ENCODE measurements around the gene DEPP1. TPM values are rescaled to one million over a fixed set of nuclear protein-coding genes. Genes with fewer than 3 reads are reported as not detected.

DEPP1 gene
- polyA plus RNA-seq, 1 donor = 13.4 TPM

DNA sequence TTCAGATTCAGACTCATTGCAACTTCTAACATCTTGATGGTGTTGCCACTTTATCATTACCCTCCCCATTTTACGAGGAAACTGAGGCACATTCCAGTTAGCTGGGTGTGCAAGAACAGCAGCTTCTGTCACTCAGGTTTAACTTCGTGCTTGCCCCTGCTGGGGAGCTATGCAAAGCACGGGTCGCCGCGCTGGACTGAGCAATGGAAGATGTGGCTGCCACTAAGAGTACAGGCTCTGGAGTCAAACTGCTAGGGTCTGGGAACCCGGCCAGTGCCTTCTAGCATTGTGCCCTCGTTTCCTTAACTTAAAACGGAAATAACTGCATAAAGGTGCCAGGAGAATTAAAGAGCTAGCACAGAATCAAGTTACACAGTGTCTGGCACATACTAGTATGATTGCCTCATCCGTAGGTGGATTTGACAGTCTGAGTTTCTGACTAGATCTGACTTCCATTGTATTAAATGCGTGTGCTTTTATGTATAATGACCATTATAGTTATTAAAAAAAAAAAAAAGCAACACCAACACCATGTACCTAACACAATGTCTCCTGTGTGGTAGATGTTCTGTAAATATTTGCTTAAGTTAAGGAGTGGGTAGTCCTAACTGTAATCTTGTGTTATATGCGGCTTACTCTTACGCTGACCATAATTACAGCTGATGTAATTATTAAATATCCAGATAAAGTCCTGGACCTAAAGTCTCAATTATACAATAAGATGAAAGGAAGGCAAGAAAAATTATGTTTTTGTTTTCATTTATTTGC lies 23.0 kb upstream of the DEPP1 start:
- peaks cover 6% of the 10 kb centered on the region for H3K4me1 ChIP-seq (ENCODE audit: control insufficient read depth, insufficient read depth, low read length)
- no peak for DNase-seq
- WGBS (ENCODE audit: insufficient coverage, low lambda C conversion rate) = 0% methylated on average over 2 of the region's 13 CpGs

DNA sequence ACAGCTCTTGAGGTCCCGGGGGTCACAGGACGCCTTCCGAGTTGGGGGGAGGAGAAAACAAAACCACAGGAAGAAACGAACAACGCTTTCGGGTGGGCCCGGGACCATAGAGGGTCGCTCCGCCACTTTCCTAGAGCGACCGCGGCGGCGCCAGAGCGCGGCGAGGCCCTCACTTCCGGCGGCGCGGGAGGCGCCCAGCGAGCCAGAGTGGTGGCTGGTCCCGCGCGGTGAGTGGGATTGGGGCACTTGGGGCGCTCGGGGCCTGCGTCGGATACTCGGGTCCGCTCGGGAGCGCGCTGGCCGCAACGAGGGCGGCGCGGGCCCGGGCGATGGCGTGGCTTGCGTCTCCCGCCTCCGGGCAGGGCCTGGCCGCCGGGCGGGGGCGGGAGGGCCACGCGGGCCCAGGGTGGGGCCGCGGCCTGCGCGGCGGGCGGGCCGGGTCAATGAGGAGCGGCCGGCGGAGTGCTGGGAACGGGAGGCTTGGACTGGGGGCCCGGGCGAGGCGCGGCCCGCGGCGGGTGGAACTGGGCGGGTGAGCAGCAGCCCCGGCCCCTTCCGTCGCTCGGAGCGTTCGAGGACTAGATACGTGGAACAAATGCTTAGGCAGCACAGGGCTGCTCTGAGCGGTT lies 22.3 kb upstream of the DEPP1 start, which contains the start of gene ZNF22:
ZNF22 (plus strand) TSS at position 172 of the 629 bp plus-strand sequence. CDS start 2,446 bp downstream, outside the sequence.
- H3K27ac ChIP-seq (ENCODE audit: low read length) = peak within 1 kb of the TSS; percentile 90
- H3K4me3 ChIP-seq (ENCODE audit: low read length) = peak within 1 kb of the TSS; percentile 60
- no peaks in the 10 kb centered on the region for H3K27me3 ChIP-seq (ENCODE audit: control insufficient read depth, insufficient read depth, low read length)
- peaks cover 6% of the 10 kb centered on the region for H3K4me1 ChIP-seq (ENCODE audit: control insufficient read depth, insufficient read depth, low read length)
- peak; percentile 67 to 91 for DNase-seq
- no CpG with 5 or more reads among the region's 79 CpGs for WGBS (ENCODE audit: insufficient coverage, low lambda C conversion rate)
- no peaks in the 10 kb centered on the region for H3K9me3 ChIP-seq (ENCODE audit: control insufficient read depth, low read depth, low read length)
- H3K36me3 ChIP-seq (ENCODE audit: control insufficient read depth, insufficient read depth, low read length) = peaks cover 19% of the 10 kb centered on the region

More for the DNA sequence above, 23.0 kb upstream of the DEPP1 start:
- Histone ChIP-seq H3K36me3 (ENCODE audit: control insufficient read depth, insufficient read depth, low read length) (peaks cover 19% of the 10 kb centered on the region), H3K27ac (ENCODE audit: low read length) (peak overlapping the region; percentile 90), H3K4me3 (ENCODE audit: low read length) (peak overlapping the region; percentile 60), H3K27me3 (ENCODE audit: control insufficient read depth, insufficient read depth, low read length) (no peaks in the 10 kb centered on the region), H3K9me3 (ENCODE audit: control insufficient read depth, low read depth, low read length) (no peaks in the 10 kb centered on the region)

DNA sequence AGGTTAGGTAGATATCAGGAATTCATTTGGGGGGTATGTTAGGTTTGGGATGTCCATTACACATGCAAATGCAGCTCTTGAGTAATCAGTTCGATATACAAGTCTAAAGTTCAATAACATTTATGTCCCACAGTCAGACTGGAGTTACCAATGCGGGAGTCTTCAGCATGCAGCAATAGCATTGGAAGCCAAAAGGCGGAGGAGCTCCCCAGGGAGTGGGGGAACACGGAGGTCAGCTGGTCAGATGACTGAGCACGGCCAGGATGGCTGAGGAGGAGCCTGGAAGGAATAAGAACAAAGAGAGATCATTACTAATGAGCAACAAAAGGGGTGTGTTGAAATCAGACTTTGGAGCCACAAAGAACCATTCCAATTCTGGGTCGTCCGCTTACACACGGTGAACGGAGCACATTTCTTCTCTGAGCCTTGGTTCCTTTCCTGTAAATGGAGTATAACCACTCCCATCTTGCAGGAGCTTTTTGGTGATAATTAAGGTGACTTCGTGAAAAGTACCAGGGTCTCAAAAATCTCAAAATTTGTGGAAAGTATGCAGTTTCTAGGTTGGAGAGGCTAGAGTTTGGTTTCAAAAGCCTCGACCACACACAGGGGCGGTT lies 21.6 kb upstream of the DEPP1 start:
- H3K4me1 ChIP-seq (ENCODE audit: control insufficient read depth, insufficient read depth, low read length) = peaks cover 6% of the 10 kb centered on the region
- no peaks in the 10 kb centered on the region for H3K27me3 ChIP-seq (ENCODE audit: control insufficient read depth, insufficient read depth, low read length)
- H3K9me3 ChIP-seq (ENCODE audit: control insufficient read depth, low read depth, low read length) = no peaks in the 10 kb centered on the region
- H3K36me3 ChIP-seq (ENCODE audit: control insufficient read depth, insufficient read depth, low read length) = peaks cover 17% of the 10 kb centered on the region
- no CpG with 5 or more reads among the region's 12 CpGs for WGBS (ENCODE audit: insufficient coverage, low lambda C conversion rate)
- H3K4me3 ChIP-seq (ENCODE audit: low read length) = peak overlapping the region; percentile 60
- peak; percentile 68 to 81 for DNase-seq
- peak overlapping the region; percentile 85 for H3K27ac ChIP-seq (ENCODE audit: low read length)

DNA sequence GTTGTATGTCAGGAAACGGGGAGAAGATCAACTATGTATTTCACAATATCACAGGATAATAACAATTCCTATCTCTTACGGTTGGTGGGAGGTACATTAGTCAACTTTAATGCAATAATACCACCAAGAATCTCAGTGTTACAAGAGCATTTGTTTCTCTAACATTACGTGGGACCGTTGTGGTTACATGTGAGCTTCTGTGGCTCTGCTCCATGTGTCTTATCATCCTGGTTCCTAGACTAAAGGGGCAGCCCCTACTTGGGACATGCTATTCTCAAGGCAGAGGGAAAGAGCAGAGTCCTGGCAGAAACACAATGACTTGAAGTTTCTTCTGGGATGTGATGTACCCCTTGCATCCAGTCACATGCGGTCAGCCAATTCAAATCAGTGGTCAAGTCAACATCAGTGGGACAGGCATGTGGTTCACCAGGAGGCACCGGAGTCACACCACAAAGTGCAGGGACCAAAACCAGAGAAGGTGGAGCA lies 19.6 kb upstream of the DEPP1 start:
- 79% methylated on average over 2 of the region's 6 CpGs for WGBS (ENCODE audit: insufficient coverage, low lambda C conversion rate)
- H3K36me3 ChIP-seq (ENCODE audit: control insufficient read depth, insufficient read depth, low read length) = peaks cover 4% of the 10 kb centered on the region
- no peak for DNase-seq
- H3K27me3 ChIP-seq (ENCODE audit: control insufficient read depth, insufficient read depth, low read length) = no peaks in the 10 kb centered on the region
- no peak overlapping the region for H3K4me3 ChIP-seq (ENCODE audit: low read length)
- peaks cover 6% of the 10 kb centered on the region for H3K4me1 ChIP-seq (ENCODE audit: control insufficient read depth, insufficient read depth, low read length)
- H3K27ac ChIP-seq (ENCODE audit: low read length) = no peak overlapping the region
- no peaks in the 10 kb centered on the region for H3K9me3 ChIP-seq (ENCODE audit: control insufficient read depth, low read depth, low read length)

DNA sequence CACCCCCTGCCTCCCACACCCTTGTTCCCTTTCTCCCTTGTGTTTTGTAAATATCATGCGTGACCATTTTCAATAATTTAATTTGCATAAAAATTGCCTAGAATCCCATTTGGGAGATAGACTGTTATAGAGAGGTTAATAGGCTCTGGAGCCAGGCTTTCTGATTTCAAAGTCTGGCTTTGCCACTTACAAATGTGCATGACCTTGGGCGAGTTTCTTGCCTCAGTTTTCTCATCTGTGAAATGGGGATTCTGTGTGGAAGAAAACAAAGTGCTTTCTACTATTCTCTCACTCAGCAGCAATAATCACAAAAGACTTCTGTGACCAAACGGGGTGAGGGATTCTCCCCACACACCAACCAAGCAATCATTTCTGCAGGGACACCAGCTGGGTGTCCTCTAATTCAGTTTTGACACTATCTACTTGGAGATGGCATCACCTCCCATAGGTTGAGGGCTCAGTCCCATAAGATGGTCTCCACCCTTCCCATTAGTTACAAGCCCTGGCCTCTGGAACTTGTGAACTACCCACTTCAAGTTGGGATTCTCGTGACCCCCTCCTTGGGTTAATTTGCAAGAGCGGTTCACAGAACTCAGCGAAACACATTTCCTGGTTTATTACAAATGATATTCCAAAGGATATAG lies 18.6 kb upstream of the DEPP1 start:
- DNase-seq = no peak
- Histone ChIP-seq H3K36me3 (ENCODE audit: control insufficient read depth, insufficient read depth, low read length) (peaks cover 8% of the 10 kb centered on the region), H3K4me3 (ENCODE audit: low read length) (no peak overlapping the region), H3K9me3 (ENCODE audit: control insufficient read depth, low read depth, low read length) (no peaks in the 10 kb centered on the region), H3K27ac (ENCODE audit: low read length) (peak overlapping the region; percentile 32), H3K27me3 (ENCODE audit: control insufficient read depth, insufficient read depth, low read length) (no peaks in the 10 kb centered on the region), H3K4me1 (ENCODE audit: control insufficient read depth, insufficient read depth, low read length) (peaks cover 6% of the 10 kb centered on the region)
- WGBS (ENCODE audit: insufficient coverage, low lambda C conversion rate) = 100% methylated on average over 1 of the region's 6 CpGs

DNA sequence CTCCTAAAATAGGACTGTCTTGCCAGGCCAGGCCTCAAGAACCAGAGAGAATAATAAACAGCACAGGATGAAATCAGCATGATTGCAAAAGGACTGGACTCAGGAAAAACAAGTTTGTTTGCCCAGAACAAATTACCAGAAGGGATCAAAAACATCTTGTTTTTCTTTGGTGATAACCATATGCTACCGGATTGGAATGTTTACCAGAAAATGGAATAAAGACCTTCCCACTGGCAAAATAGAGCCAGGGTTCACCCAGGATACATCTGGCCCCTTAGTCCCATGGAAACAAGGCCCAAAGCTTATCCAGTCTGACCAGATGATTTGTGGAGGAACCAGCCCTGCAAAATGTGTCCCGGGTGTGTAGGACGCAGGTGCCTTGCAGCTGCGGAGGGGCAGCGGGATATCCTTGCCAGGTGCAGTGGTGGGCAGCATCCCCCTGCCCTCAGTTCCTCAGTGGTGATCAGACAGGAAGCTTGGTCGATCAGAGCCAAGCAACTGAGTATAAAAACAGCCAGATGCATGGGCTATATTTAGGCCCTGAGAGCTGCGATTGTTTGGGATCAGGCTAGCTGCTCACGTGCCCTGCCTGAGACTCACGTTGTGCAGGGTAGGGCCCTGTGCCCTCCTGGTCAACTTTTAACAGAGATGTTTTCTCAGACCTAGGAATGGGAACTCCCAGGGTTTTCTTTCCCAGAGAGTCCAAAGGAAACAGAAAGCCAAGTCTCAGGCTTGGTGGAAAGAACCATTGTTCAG lies 17.5 kb upstream of the DEPP1 start:
- no CpG with 5 or more reads among the region's 9 CpGs for WGBS (ENCODE audit: insufficient coverage, low lambda C conversion rate)
- peak in 1 of 2 donors; percentile 35 for DNase-seq
- no peaks in the 10 kb centered on the region for H3K9me3 ChIP-seq (ENCODE audit: control insufficient read depth, low read depth, low read length)
- no peak overlapping the region for H3K4me3 ChIP-seq (ENCODE audit: low read length)
- H3K27me3 ChIP-seq (ENCODE audit: control insufficient read depth, insufficient read depth, low read length) = no peaks in the 10 kb centered on the region
- H3K4me1 ChIP-seq (ENCODE audit: control insufficient read depth, insufficient read depth, low read length) = peaks cover 6% of the 10 kb centered on the region
- peak overlapping the region; percentile 32 for H3K27ac ChIP-seq (ENCODE audit: low read length)
- peaks cover 12% of the 10 kb centered on the region for H3K36me3 ChIP-seq (ENCODE audit: control insufficient read depth, insufficient read depth, low read length)

DNA sequence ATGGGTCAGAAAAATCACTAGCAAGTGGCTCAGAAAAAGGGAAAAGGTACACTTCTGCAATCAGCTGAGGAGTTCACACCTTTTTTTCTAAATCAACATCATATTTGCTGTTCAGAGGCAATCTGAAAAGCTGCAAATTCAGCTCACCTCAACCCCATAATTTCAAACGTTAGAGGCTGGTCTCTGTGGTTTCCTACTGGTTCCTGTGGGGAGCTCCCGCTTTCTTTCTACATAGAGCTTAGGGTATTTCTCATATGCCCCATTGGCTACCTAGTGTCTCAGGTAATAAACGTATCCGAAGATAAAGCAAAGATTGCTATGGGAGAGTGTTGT lies 16.9 kb upstream of the DEPP1 start:
- DNase-seq = no peak
- H3K4me3 ChIP-seq (ENCODE audit: low read length) = no peak overlapping the region
- peaks cover 12% of the 10 kb centered on the region for H3K36me3 ChIP-seq (ENCODE audit: control insufficient read depth, insufficient read depth, low read length)
- 60% methylated on average over 1 of the region's 4 CpGs for WGBS (ENCODE audit: insufficient coverage, low lambda C conversion rate)
- H3K9me3 ChIP-seq (ENCODE audit: control insufficient read depth, low read depth, low read length) = no peaks in the 10 kb centered on the region
- no peak overlapping the region for H3K27ac ChIP-seq (ENCODE audit: low read length)
- H3K4me1 ChIP-seq (ENCODE audit: control insufficient read depth, insufficient read depth, low read length) = peaks cover 5% of the 10 kb centered on the region
- no peaks in the 10 kb centered on the region for H3K27me3 ChIP-seq (ENCODE audit: control insufficient read depth, insufficient read depth, low read length)

DNA sequence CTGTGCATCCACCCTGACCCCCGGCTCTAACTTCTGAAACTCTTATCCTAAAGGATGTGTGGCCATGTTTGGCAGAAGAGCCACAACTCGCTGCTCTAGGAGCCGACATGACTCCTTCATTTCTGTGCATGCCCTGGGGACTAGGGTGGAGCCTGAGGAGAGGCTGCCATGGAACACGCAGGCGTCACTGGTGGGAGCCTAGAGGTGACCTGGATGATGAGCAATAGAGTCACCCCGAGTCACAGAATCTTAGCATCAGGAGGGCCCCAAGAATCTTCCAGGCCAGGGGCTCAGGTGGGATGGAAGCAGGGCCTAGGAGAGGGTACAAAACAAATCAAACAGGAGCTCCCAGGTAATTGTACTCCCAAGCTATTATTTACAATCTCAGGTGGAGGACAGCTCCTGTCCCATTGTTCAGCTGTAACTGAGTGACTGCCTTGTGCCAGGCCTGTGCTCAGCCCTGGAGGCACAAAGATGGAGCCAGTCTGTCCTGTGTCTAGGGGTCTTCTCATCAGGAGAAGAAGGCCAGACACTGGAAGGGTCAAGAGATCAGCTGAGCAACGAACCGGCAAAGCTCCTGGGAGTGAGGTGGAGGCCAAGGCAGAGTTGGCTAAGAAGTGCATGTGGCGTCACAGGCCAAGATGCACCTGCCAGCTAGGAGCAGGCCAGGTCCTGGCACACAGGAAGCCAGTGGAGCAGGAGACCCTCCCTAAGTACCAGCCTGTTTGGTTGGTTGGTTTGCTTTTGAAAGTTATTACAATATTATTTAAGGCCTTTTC lies 16.3 kb upstream of the DEPP1 start:
- Histone ChIP-seq H3K27ac (ENCODE audit: low read length) (no peak overlapping the region), H3K36me3 (ENCODE audit: control insufficient read depth, insufficient read depth, low read length) (peaks cover 12% of the 10 kb centered on the region), H3K27me3 (ENCODE audit: control insufficient read depth, insufficient read depth, low read length) (no peaks in the 10 kb centered on the region), H3K4me3 (ENCODE audit: low read length) (no peak overlapping the region), H3K9me3 (ENCODE audit: control insufficient read depth, low read depth, low read length) (no peaks in the 10 kb centered on the region), H3K4me1 (ENCODE audit: control insufficient read depth, insufficient read depth, low read length) (no peaks in the 10 kb centered on the region)
- no peak for DNase-seq
- no CpG with 5 or more reads among the region's 9 CpGs for WGBS (ENCODE audit: insufficient coverage, low lambda C conversion rate)

DNA sequence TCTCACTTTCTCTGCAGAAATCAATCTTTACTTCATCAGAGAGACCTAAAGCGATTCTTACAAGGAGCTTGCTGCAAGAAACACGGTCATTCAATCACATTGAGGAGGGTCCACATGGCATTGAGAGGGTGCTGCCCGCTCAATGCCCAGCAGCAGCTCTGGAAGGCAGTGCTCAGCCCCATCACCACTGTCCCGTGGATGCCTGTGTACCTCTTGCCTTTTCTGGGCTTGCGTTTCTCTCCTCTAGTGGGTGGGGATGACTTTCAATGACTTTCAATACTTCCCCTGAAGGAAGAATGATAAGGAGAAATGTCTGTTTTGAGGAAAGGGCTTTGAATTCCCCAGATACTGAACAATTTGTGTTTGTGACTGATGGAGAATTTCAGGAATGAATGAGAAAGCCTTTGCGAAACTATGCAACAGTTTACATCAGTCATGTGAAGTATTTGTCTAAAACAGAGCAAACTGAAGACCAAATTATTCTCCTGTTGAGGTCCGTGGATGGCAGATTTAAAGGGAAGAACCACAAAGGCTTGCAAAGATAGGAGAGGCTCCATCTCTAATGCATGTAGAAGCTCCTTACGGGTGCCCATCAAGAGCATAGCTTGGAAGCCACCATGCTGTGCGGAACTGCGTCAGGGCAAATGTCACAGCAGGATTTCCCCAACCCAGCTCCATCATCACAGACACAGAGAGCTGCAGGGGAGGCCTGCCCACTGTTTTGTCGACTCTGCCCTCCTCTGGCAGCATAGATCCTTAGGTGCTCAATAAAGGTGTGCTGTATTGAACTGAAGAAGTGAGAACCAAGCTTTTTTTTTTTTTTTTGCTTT lies 15.5 kb upstream of the DEPP1 start:
- WGBS (ENCODE audit: insufficient coverage, low lambda C conversion rate) = 90% methylated on average over 2 of the region's 11 CpGs
- H3K4me1 ChIP-seq (ENCODE audit: control insufficient read depth, insufficient read depth, low read length) = no peaks in the 10 kb centered on the region
- no peak overlapping the region for H3K27ac ChIP-seq (ENCODE audit: low read length)
- H3K4me3 ChIP-seq (ENCODE audit: low read length) = no peak overlapping the region
- no peaks in the 10 kb centered on the region for H3K9me3 ChIP-seq (ENCODE audit: control insufficient read depth, low read depth, low read length)
- H3K36me3 ChIP-seq (ENCODE audit: control insufficient read depth, insufficient read depth, low read length) = peaks cover 12% of the 10 kb centered on the region
- no peak for DNase-seq
- H3K27me3 ChIP-seq (ENCODE audit: control insufficient read depth, insufficient read depth, low read length) = no peaks in the 10 kb centered on the region
